HG02623 (cell line): ENCODE results near the gene TUBGCP3.
"Not testable (repeated sequence)": the region's sequence is repeated elsewhere in the genome, so short reads cannot be mapped to it uniquely, and the experiment has no call there.

Experiments
- ATAC-seq: cut with Tn5 transposase; IDR thresholded peaks from one replicate; pipeline ENCODE4 v1.9.1; 2021; ENCODE audit warnings: moderate library complexity; ENCODE audit not compliant: unreplicated experiment

The TUBGCP3 gene

DNA sequence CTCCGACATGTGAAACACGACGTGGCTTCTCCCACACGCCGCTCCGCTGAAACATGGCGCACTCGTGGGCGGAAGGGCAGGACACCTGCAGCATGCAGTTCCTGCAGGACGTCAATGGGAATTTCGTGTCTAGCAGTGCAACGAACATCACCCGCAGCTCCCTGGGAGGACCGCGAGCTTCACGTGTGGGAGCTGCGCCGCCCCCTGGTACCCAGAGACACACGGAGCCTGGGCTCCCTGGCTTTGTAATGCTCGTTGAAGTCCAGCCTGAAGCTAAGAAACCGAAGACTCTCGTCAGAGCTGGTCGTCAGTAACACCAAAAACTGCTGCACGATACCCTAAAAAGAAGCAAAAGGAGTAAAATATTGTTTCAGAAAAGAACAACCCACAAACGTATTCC, 102.1 kb downstream of the TUBGCP3 start:
- ATAC-seq: not testable (repeated sequence)

DNA sequence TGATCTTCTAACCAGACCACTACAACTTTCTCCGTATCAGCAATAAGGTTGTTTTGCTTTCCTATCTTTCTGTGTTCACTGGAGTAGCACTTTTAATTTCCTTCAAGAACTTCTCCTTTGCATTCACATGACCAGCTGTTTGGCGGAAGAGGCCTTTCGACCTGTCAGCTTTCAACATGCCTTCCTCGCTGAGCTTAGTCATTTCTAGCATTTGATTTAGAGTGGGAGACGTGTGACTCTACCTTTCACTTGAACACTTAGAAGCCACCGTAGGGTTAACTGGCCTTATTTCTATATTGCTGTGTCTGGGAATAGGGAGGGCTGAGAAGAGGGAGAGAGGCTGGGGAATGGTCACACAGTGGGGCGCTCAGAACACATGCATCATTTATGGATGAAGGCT, 104.7 kb downstream of the TUBGCP3 start:
- no peak for ATAC-seq

DNA sequence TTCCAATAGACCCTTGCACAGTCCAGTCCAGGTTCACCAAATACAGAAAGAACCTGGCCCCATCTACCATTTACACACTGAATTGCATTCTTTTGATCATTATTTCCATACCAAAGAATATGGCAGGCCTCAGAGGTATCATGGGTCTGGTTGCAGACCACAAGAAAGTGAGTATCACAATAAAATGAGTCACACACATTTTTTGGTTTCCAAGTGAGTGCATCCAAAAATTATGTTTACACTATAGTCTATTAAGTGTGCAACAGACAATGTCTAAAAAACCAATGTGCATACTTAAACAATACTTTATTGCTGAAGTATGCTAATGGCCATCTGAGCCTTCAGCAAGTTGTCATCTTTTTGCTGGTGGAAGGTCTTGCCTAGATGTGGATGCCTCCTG, 106.5 kb downstream of the TUBGCP3 start:
- no peak for ATAC-seq

DNA sequence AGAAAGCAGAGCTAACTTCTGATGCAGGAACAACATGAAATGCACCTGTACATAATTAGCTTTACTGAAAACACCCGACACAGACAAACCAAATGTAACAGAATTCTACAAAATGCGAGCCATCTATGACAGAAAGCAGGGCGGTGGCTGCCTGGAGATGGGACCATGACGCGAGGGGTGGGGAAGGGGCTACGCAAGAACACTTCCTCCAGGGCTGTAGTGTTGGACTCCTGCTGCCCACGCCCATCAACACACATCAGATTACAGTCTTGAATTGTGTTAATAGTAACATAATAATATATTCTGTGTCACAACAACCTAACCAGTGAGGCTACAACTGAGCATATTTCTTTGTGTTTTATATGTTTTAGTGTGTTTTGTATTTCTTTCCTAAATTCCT, 108.6 kb downstream of the TUBGCP3 start:
- no peak for ATAC-seq

DNA sequence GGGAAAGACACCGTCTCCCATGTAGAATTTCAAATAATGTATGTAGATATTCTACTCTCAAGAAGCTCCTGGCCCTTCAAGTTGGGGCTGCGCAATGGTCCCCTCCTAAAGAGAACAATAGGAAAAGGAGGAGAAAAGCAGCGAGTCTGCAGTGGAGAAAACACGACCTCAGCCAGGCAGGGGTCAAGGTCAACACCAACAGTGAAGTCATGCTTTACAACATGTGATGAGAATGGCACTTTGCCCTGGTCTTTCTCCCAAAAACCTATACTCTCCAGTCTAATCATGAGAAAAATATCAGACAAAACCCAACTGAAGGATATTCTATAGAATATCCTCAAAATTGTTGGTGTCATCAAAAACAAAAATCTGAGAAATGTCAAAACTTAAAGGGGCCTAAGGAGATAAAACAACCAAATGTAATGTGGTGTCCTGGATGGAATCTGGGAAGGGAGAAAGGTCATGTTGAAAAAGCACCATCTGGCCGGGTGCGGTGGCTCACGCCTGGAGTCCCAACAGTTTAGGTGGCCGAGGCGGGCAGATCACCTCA, 110.8 kb downstream of the TUBGCP3 start:
- ATAC-seq: no peak

DNA sequence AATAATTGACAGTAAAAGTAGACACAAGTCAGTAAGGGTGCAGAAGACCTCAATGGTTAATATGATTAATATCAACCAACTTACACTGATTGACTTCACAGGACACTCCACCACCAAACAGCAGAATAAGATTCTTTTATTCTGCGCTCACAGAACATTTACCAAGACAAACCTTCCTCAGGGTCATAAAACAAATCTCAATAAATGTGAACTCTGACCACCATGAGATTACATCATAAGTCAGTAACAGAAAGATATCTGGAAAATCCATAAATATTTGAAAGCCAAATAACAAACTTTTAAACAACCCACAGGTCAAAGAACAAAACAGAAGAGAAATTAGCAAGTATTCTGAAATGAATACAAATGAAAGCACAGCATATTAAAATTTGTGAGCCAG, 112.1 kb downstream of the TUBGCP3 start:
- no peak for ATAC-seq

DNA sequence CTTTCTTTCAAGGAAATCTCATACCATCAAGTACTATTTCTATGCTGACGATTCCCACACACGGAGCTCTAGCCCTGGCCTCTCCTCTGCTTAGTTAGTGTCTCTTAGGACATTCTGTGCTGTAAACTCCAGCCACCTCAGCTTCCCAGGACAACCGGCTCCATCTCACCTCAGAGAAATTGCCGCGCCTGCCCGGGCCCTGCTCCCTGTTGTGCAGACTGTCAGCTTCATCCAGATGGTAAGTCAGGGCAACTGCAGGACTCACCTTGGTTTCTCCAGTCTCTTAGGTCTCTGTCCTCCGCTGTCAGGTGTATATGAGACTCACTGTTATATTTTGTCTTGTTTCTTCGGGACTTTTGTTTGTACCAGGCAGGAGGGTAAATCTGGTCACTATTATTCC, 113.1 kb downstream of the TUBGCP3 start:
- no peak for ATAC-seq

DNA sequence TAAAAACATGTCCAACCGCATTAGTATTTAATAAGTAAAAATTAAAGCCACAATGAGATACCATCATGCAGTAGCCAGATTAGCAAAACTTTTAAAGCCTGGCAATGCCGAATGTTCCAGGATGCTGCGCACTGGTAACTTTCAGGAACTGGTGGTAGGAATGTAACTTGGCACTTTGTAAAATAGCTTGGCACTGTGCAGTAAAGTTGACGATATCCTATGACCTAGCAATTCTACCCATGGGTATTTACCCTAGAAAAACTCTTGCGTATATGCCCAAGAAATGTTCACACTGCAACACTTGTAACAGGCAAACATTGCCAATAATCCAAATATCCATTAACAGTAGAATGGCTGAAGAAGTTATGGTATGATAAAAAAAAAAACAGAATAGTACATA, 114.1 kb downstream of the TUBGCP3 start:
- no peak for ATAC-seq

DNA sequence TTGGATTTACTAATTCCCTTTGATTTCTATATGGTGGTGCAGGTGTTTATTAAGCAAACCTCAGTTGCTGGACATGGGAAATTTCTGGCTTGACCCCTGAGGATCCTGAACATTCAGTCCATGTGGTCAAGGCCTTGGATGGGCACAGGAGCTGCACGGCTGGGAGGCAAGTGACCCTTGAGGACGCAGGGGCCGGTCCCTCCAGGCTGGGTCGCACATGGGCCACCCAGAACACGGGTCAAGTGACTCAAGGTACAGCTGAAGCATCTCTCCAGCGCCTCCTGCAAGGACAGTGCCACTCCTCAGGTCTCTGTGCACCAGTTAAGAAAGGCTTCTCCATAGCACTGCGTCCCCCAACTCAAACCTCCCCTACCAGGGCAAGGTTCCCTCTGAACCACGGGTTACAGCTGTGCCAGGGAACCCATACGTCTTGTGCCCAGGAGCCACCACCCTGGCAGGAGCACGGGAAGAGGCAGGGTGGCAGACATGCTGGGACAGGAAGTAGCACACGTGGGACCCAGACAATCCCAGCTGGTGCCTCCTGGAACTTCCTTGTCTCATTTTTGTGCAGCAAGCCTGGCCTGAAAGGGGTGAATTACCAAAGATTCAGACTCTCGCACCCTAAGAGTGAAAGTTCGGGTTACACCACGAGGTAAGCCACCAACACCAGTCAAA, 118.7 kb downstream of the TUBGCP3 start:
- no peak for ATAC-seq

DNA sequence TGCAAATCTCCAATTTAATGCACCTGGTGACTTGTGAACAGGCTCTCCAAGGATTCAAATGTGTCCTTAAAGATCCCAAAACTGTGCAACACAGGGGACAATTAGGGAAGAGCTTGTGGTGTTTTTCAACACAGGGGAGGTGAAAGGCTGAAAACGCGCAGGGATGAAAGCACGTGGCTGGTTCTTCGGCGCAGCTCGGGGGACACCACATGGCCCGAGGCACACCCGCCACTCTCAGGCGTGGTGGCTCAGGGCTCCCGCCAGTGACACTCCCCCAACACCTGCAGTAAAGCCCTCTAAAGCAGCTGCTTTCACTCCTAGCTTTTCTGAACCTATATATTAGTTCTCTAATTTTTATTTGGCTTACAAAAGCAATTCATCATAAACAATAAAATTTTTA, 119.9 kb downstream of the TUBGCP3 start:
- ATAC-seq: no peak

DNA sequence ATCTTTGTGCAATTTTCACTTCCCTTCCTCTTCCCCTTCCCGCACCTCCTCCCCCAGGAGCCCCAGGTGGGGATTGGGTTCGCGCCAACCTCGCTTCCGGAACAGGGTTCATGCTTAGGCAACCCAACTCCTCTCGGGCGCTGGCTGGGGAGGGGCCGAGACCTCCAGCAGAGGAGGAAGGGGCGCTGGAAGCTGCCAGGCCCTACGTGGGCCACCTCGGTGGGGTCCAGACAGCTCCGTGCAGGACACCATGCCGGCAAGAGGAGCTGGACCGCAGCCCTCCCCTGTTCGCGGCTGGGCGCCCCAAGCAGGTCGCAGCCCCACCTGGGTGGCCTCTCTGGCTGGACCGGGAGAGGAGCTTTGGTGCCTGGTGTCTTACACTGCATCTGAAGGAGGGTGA, 120.7 kb downstream of the TUBGCP3 start:
- ATAC-seq: no peak

DNA sequence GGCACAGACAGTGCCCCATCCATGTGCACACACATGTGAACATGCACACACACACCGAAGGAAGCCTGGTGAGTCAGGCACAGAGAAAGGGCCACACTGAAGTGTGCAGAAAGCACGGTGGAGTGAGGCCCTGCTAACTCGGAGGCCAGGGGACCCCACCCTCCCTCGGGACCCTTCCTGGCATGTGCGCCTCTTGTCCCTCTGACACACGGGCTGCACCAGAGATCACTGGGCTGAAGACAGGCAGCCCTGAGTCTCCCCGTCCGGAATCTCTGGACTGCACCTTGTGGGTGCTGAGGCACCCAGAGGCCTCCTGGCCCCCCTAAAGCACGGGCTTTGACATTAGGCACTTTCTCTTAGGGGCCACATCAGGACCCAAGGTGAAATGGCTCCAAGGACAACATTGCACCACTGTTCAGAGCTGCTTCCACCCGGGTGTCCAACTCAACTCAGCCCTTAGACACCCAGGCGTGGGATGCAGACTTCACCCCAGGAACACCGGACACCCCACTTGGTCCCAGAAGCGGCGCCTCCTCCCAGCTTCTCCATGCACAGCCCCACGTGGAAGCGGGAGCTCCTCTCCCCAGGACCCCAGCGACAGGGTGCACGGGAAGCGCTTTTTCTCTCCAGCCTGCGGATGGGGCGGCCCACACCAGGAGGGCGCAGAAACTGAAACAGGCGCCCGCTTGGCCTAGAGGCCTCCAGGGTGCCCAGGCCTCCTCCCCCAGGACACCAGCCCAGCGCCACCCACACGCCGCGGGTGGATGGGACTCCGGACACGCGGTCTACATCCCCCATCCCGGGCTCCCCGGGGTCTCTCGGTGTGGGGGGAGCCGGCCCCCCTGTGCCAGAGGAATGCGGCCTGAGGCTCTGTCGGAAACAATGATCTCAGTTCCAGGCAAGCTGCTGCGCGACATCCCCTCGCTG, 121.6 kb downstream of the TUBGCP3 start:
- ATAC-seq: no peak

DNA sequence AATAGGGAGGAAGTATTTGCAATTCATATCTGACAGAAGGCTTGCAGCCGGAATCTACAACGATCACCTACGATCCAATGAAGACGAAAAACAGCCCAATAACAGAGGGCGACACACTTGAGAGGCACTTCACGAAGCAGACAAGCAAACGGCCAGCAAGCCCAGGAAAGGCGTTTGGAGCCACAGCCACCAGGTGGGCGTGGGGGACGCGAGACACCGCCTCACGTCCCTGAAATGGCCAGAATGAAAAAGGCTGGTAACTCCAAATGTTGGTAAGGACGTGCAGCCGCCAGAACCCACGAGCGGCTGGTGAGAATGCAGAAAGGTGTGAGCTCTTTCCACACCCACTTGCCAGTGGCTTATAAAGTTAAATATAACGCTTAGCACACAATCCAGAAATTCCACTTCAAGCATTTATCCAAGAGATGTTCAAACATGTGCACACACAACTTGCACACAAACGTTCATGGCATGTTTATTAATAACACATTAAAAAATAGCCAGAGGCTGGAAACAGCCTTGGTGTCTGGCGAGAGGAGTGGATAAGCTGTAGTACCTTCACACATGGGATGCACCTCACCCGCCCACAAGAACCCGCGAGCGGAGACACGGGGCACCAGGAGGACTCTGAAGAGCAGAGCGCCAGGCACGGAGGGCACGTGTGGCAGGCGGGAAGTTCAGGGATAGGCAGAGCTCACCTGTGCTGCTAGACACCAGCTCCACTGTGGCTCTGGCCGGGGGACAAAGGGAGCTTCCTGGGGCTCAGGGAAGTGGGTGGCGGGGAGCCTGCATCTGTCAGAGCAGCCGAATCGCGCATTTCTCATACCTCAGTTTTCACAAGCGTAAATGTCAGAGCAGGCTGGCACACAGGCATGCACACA, 122.5 kb downstream of the TUBGCP3 start:
- ATAC-seq: no peak

DNA sequence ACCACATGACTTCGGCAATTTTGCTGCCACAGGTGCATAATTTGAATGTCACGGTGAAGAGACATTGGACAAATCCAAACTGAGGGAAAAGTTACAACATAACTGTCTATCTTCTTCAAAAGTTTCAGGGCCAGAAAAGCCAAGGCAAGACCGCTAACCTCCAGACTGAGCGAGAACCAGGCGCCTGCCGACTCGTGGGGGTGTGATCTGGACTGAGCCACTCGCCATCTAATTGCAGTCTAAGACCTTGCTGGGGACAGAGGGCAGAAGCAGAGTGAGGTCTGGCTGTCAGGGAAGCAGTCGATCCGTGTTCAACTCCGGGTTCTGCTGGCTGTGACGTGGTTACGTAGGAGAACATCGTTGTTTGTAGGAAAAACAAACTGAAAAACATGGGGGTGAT, 123.2 kb downstream of the TUBGCP3 start:
- ATAC-seq: no peak

DNA sequence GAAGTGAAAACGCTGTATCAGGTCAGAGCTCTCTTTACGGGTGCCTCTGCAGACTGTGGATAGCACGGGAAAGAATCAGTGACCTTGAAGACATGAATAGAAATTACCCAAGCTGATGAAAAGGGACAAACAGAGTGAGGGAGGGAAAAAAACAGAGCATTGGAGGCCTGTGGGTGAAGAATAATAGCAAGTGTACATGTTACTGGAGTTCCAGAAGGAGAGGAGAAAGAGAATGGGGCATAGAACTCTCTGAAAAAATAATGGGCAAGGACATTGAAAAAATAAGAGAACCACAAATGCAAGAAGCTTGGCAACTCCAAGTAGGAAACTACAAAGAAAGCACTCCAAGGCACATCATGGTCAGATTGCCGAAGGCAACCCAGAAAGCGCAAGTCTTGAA, 125.5 kb downstream of the TUBGCP3 start:
- ATAC-seq: no peak

DNA sequence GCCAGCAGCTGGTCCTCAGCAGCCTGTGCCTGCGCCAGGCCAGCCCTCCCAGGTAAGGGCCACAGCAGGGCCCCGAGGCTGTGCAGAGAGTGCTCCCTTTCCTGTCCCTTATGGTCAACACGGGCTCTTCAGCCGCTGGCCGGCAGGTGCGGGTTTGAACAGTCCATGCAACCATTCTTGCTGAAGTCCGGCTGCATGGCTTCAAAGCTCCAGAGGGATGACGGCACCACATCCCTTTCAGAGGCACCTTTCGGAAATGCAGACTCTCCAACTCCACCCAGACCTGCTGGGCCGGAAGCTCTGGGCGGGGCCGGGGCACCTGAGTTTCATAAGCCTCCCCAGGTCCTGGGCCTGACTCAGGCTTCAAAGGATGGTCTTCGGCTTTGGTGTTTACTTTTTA, 130.5 kb downstream of the TUBGCP3 start:
- ATAC-seq: no peak

DNA sequence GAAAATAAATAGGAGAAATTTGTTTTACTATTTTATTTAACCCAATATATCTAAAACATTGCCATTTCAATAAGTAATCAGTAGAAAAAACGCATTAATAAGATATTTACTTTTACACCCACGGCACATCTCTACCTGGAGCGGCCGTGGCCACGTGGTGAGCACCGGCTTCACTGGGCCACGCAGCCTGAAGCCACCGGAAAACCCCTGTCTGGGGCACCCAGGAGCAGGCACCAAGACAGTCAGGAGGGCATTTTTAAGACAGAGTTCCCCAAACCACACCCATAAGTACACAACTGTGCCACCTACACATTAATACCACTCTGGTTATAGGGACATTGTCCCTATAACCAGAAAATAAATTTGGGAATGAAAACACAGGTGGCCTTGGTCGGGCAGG, 130.9 kb downstream of the TUBGCP3 start:
- no peak for ATAC-seq

DNA sequence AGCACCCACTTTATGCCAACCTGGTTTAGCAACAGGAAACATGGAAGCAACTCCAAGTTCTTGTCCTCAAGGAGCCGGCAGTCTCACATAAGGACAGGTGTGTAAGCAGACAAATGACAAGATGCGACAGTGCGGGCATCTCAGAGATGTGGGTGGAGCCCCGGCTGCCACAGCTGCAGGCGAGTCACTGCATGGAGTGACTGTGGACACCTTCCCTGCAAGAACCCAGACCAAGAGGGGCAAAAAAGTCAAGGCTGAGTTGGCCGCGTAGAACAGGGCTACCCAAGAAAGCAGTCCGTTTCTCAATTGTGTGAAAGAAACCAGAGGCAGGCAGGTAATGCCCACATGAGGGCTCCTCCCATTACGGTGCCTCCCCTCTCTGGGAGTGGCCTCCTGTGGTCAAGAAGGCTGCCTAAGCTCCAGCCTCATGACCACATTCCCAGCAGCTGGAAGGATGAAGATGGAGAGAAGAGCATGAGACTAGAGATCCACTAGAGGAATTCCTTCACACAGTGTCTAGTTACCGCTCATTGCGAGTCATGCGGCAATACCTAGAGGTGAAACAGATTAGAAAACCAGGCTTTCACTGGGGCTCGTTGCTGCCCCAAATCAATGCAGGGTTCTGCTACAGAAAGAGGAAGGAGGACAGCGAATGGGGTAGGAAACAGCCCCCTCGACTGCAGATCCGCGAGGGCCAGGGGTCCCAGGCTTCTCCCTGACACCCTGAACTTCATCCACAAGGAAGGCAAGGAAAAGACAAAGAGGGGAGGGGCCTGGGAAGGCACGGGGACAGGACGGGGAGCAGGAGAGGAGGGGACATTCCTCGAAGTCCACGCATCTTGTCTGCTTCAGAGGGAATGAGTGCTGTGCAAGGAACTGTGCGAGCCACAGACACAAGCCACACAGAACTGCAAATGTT, 131.6 kb downstream of the TUBGCP3 start:
- no peak for ATAC-seq

DNA sequence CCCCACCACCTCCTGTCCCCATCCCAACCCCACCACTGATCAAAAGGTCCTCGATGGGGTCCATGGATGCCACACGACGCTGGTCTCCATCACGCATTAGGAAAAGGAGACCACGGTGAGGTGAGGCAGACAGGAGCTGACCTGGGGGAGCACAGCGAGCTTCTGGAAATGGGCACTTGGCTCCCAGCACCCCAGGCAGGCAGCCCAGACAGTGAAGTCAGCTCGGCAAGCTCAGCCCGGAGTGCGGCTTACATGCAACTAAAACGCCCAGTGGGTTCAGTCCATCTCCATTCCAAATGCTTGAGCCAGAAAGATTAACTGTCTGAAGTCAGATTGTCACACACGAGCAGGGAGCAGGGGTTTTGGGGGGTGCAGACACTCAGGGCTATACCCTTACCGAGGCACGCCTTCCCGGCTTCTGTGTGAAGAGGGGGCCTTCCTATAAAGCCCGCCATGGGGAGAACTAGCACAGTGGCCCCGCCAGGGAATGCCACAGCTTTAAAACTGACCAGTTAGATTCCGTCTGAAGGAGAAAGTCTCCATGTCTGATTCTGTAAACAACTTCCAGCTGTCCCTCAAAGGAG, 132.4 kb downstream of the TUBGCP3 start:
- ATAC-seq: no peak
